SK-N-MC (cell line): ENCODE measurements around the gene VANGL2.

ENCODE experiments used
- DNase-seq: peaks from one replicate; pipeline ENCODE4 v3.0.0-alpha.2; 2011; ENCODE audit warnings: low read depth, low spot score
- H3K27ac ChIP-seq: fragments of 200-600 bp; sonication (generic); 2 replicates; pipeline ENCODE4 v1.5.1; 2016; ENCODE audit warnings: mixed run types
- H3K36me3 ChIP-seq: fragments of 200-600 bp; sonication (generic); 2 replicates; pipeline ENCODE4 v1.6.1; 2017; ENCODE audit warnings: antibody characterized with exemption, low read length, mixed read lengths; ENCODE audit not compliant: insufficient read depth
- H3K4me3 ChIP-seq: fragments of 200-600 bp; sonication (generic); 2 replicates; pipeline ENCODE4 v1.5.1; 2016
- H3K9ac ChIP-seq: fragments of 200-600 bp; sonication (generic); 2 replicates; pipeline ENCODE4 v1.8.0; 2017; ENCODE audit warnings: mixed run types, mixed read lengths; ENCODE audit not compliant: insufficient read length
- H3K9me3 ChIP-seq: fragments of 200-600 bp; sonication (generic); 2 replicates; pipeline ENCODE4 v1.6.1; 2017; ENCODE audit warnings: low read depth, mild to moderate bottlenecking, antibody characterized with exemption, low read length, moderate library complexity, mixed read lengths
- EZH2 ChIP-seq: fragments of 200-600 bp; sonication (generic); IDR thresholded peaks from one replicate; pipeline ENCODE4 v1.6.1; 2017; ENCODE audit warnings: antibody characterized with exemption
- FOXP2 ChIP-seq: optimal IDR thresholded peaks from 2 replicates; pipeline ENCODE3; 2011; ENCODE audit warnings: mild to moderate bottlenecking, moderate library complexity; ENCODE audit not compliant: insufficient read depth; ENCODE audit errors: extremely low read length, control extremely low read depth
- POLR2AphosphoS5 ChIP-seq: IDR thresholded peaks from 2 replicates; pipeline ENCODE4 v1.6.1; 2012; ENCODE audit warnings: mild to moderate bottlenecking, low read depth, low read length, borderline replicate concordance

VANGL2 gene

GRCh38 chr1:160423966-160424365 is 23.6 kb downstream of the VANGL2 start:
- no peak for DNase-seq
- H3K9ac ChIP-seq, result no peak overlapping the region
- no peak overlapping the region for H3K4me3 ChIP-seq
- no peak overlapping the region for H3K27ac ChIP-seq
- TF ChIP-seq EZH2 (no peak), FOXP2 (no peak), POLR2AphosphoS5 (no peak)
- H3K9me3 ChIP-seq, result no peaks in the 10 kb centered on the region
- no peaks in the 10 kb centered on the region; the same call in 1 of the 2 replicates for H3K36me3 ChIP-seq

GRCh38 chr1:160425847-160426246 is 25.5 kb downstream of the VANGL2 start:
- no peak overlapping the region for H3K9ac ChIP-seq
- H3K4me3 ChIP-seq, result no peak overlapping the region
- no peak overlapping the region for H3K27ac ChIP-seq
- no peaks in the 10 kb centered on the region for H3K9me3 ChIP-seq
- no peak for DNase-seq
- no peak for TF ChIP-seq FOXP2
- no peaks in the 10 kb centered on the region; the same call in 1 of the 2 replicates for H3K36me3 ChIP-seq

- DNase-seq, result no peak
- Histone ChIP-seq H3K36me3 (no peaks in the 10 kb centered on the region; the same call in 1 of the 2 replicates), H3K9me3 (no peaks in the 10 kb centered on the region), H3K27ac (no peak overlapping the region), H3K4me3 (no peak overlapping the region), H3K9ac (no peak overlapping the region)
- no peak for TF ChIP-seq FOXP2
- TF ChIP-seq EZH2, result no peak
- TF ChIP-seq POLR2AphosphoS5, result no peak
Observed at GRCh38 chr1:160427625-160428024, 27.3 kb downstream of the VANGL2 start.

- Histone ChIP-seq H3K4me3 (no peak overlapping the region), H3K9me3 (no peaks in the 10 kb centered on the region), H3K9ac (no peak overlapping the region), H3K27ac (no peak overlapping the region), H3K36me3 (no peaks in the 10 kb centered on the region; the same call in 1 of the 2 replicates)
- TF ChIP-seq FOXP2, result no peak
- TF ChIP-seq EZH2, result no peak
- no peak for TF ChIP-seq POLR2AphosphoS5
- no peak for DNase-seq
Observed at GRCh38 chr1:160428053-160428452, 27.7 kb downstream of the VANGL2 start.

- Histone ChIP-seq H3K9me3 (no peaks in the 10 kb centered on the region), H3K27ac (no peak overlapping the region), H3K36me3 (no peaks in the 10 kb centered on the region; the same call in 1 of the 2 replicates), H3K4me3 (no peak overlapping the region), H3K9ac (no peak overlapping the region)
- TF ChIP-seq POLR2AphosphoS5 (no peak), FOXP2 (no peak), EZH2 (no peak)
- DNase-seq, result no peak
Observed at GRCh38 chr1:160428655-160429054, 28.3 kb downstream of the VANGL2 start.

GRCh38 chr1:160429125-160429561 is 28.8 kb downstream of the VANGL2 start:
- Histone ChIP-seq H3K27ac (no peak overlapping the region), H3K9me3 (no peaks in the 10 kb centered on the region), H3K4me3 (no peak overlapping the region), H3K9ac (no peak overlapping the region), H3K36me3 (no peaks in the 10 kb centered on the region; the same call in 1 of the 2 replicates)
- no peak for DNase-seq
- no peak for TF ChIP-seq FOXP2
- TF ChIP-seq EZH2, result no peak
- no peak for TF ChIP-seq POLR2AphosphoS5

GRCh38 chr1:160429702-160430535 is 29.6 kb downstream of the VANGL2 start:
- no peaks in the 10 kb centered on the region for H3K9me3 ChIP-seq
- H3K27ac ChIP-seq, result no peak overlapping the region
- H3K36me3 ChIP-seq, result no peaks in the 10 kb centered on the region
- no peak overlapping the region for H3K9ac ChIP-seq
- no peak for TF ChIP-seq POLR2AphosphoS5
- no peak for TF ChIP-seq EZH2
- no peak for TF ChIP-seq FOXP2
- no peak for DNase-seq
- no peak overlapping the region for H3K4me3 ChIP-seq

- Histone ChIP-seq H3K27ac (no peak overlapping the region), H3K9me3 (no peaks in the 10 kb centered on the region), H3K9ac (no peak overlapping the region), H3K36me3 (no peaks in the 10 kb centered on the region), H3K4me3 (no peak overlapping the region)
- no peak for TF ChIP-seq POLR2AphosphoS5
- TF ChIP-seq FOXP2, result no peak
- TF ChIP-seq EZH2, result no peak
- no peak for DNase-seq
Observed at GRCh38 chr1:160431006-160431405, 30.6 kb downstream of the VANGL2 start.
